Right atrium auricular region (tissue), 2 donors: ENCODE results near the gene KCNC3. TPM values are rescaled to one million over a fixed set of nuclear protein-coding genes. Genes with fewer than 3 reads are reported as not detected.

Experiments
- DNase-seq: peaks from one replicate; pipeline ENCODE4 v3.0.0-alpha.2; 2019; ENCODE audit warnings: low spot score
- H3K27ac ChIP-seq, 2 donors: fragments of 200-600 bp; sonication (generic); 1 replicate in 1 of 2; 2 replicates in 1 of 2; pipeline ENCODE4 v1.5.1; 2016 to 2019
- H3K27me3 ChIP-seq, 2 donors: fragments of 200-600 bp; sonication (generic); one replicate each; pipeline versions ENCODE4 v1.5.1 to v1.6.0; 2017 to 2019
- H3K36me3 ChIP-seq: fragments of 200-600 bp; sonication (generic); one replicate; pipeline ENCODE4 v1.5.1; 2016
- H3K4me1 ChIP-seq, 2 donors: fragments of 200-600 bp; sonication (generic); one replicate each; pipeline versions ENCODE4 v1.5.1 to v1.6.0; 2017 to 2019
- H3K4me3 ChIP-seq, 2 donors: fragments of 200-600 bp; sonication (generic); 1 replicate in 1 of 2; 2 replicates in 1 of 2; pipeline ENCODE4 v1.5.1; 2017 to 2019; ENCODE audit warnings: mild to moderate bottlenecking in 1 of 2, moderate library complexity in 1 of 2
- H3K9me3 ChIP-seq, 2 donors: fragments of 200-600 bp; sonication (generic); one replicate each; pipeline ENCODE4 v1.5.1; 2019
- total RNA-seq, 2 donors: library from RNA; depleted of rRNA; stranded (reverse); fragments of >200 nt; gene quantifications; one replicate each; pipeline ENCODE4 v1.1.0, GENCODE V29; 2016
- TF ChIP-seq, protein P1 (sequence below), 2 donors: fragments of 200-600 bp; sonication (generic); IDR thresholded peaks; one replicate each; pipeline ENCODE4 v1.5.1; 2019; ENCODE audit warnings: antibody characterized with exemption in 2 of 2

Gene KCNC3
- total RNA-seq, 2 donors from 2014 or later = 1.4 to 2.0 TPM

DNA sequence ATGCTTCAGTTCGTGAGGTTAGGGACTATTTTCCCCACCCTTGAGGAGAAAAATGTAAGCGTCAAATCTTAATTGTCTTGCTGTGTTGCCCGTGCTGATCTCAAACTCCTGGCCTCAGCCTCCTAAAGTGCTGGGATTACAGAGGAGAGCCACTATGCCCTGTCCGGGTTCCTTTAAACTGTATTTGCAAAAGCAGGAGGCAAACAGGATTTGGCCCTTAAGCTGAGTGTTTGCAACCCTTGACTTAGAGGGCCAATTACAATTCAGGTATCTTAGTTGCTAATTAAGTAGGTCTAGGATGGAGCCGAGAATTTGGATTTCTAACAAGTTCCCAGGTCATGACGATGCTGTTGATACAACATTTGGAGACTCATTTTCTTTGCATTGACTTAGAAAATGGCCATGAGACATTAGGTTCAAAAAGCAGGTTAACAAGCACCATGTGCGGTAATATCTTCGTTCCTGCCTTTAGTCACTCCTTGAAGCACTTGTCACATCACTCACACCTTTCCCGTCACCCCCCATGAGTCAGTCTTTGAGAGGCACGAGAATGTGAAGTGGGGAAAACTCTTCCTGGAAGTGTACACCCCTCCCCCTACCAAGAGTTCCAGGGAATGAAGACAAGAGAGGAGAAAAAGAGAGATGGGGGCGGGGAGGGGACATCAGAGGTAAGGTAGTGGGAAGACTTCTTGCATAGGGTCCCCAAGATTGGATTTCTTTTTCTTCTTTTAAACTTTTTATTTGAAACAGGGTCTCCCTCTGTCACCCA, 33.7 kb upstream of the KCNC3 start:
- no peaks in the 10 kb centered on the region for H3K27me3 ChIP-seq

DNA sequence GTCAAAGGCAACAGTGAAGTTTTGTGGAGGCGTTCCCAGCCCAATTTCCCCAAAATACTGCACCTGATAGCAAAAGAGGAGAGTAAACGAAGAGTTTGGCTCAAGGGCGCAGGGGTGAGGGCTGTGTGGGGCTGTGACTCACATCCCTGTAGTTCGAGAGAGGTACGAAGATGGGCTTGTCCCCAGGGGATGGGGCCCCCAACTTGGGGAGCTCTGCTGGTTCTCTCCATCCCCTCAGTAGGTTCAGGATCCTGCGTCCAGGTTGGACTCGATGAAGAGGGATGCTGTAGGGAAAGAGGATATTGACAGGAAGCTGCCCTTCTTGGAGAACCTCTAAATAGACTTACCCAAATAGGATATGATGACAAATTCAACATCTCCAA, 32.8 kb upstream of the KCNC3 start:
- TF ChIP-seq, protein P1, sequence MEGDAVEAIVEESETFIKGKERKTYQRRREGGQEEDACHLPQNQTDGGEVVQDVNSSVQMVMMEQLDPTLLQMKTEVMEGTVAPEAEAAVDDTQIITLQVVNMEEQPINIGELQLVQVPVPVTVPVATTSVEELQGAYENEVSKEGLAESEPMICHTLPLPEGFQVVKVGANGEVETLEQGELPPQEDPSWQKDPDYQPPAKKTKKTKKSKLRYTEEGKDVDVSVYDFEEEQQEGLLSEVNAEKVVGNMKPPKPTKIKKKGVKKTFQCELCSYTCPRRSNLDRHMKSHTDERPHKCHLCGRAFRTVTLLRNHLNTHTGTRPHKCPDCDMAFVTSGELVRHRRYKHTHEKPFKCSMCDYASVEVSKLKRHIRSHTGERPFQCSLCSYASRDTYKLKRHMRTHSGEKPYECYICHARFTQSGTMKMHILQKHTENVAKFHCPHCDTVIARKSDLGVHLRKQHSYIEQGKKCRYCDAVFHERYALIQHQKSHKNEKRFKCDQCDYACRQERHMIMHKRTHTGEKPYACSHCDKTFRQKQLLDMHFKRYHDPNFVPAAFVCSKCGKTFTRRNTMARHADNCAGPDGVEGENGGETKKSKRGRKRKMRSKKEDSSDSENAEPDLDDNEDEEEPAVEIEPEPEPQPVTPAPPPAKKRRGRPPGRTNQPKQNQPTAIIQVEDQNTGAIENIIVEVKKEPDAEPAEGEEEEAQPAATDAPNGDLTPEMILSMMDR (IDR thresholded peaks at IDR 0.05) = no peak
- Histone ChIP-seq H3K9me3 (no peaks in the 10 kb centered on the region), H3K27me3 (no peaks in the 10 kb centered on the region), H3K4me3 (no peak overlapping the region), H3K4me1 (peaks cover 0 to 8% of the 10 kb centered on the region in 2 donors), H3K36me3 (no peaks in the 10 kb centered on the region), H3K27ac (no peak overlapping the region)
- DNase-seq = no peak

More for the DNA sequence above, 33.7 kb upstream of the KCNC3 start:
- Histone ChIP-seq H3K4me3 (no peak overlapping the region), H3K9me3 (no peaks in the 10 kb centered on the region), H3K27ac (no peak overlapping the region), H3K4me1 (peaks cover 0 to 8% of the 10 kb centered on the region in 2 donors), H3K36me3 (no peaks in the 10 kb centered on the region)
- TF ChIP-seq, protein P1 (IDR thresholded peaks at IDR 0.05) = no peak
- DNase-seq = no peak

DNA sequence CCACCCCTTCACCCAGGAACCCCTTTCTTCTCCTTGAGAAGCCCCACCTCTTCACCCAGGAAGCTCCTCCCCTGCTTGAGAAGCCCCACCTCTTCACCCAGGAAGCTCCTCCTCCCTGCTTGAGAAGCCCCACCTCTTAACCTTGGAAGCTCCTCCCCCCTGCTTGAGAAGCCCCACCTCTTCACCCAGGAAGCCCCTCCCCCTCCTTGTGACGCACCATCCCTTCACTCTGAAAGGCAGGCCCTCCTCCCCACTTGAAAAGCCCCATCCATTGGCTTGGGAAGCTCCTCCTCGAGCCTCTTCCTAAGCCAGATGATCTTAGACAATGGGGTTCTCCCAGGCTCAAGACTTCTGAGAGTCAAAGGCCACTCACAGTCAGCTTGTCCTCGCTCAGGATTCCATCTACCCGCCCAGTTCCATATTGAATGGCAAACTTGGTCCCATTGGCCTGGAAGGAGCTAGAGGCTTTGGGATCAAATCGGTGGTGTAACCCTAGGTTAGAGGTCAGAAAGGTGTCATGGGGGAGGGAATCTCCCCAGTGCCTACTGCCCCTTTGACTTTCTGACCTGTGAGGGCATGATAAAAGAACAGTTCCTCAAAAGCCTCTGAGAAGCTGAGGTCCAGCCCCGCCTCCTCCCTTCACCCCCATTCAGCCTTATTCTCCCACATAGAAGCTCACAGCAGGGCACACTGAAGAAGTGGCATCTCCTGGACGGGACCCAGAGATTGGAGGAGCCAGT, 32.3 kb upstream of the KCNC3 start:
- no peak for DNase-seq
- Histone ChIP-seq H3K36me3 (no peaks in the 10 kb centered on the region), H3K27me3 (no peaks in the 10 kb centered on the region), H3K4me1 (peaks cover 0 to 8% of the 10 kb centered on the region in 2 donors), H3K27ac (no peak overlapping the region), H3K4me3 (no peak overlapping the region), H3K9me3 (no peaks in the 10 kb centered on the region)
- TF ChIP-seq, protein P1 (IDR thresholded peaks at IDR 0.05) = no peak

DNA sequence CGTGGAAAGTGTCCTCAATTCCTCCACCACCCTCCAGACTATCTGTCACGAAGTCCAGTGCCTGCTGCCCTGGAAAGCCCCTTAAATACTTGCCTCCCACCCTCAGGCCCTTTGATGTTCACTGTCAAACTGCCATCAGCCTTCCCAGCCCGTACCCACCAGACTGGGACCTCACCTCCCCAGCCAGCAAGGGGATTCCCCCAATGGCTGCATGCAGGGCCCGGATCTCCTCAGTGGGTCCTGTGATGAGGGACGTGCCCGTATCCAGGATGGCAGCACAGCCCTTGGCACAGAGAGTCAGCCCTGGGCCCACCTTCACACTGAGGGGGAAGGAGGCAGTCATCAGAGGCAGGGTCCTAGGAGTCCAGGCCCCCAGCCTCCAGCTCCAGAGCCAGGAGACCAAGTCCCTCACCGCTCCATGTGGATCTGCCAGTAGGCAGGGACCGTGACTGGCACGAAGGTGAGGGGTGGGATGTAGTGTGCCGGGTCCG, 30.2 kb upstream of the KCNC3 start:
- no peaks in the 10 kb centered on the region for H3K9me3 ChIP-seq
- H3K27me3 ChIP-seq = no peaks in the 10 kb centered on the region
- no peaks in the 10 kb centered on the region for H3K36me3 ChIP-seq
- H3K4me3 ChIP-seq = no peak overlapping the region
- peaks cover 0 to 8% of the 10 kb centered on the region in 2 donors for H3K4me1 ChIP-seq
- H3K27ac ChIP-seq = no peak overlapping the region
- DNase-seq = no peak
- TF ChIP-seq, protein P1 (IDR thresholded peaks at IDR 0.05) = no peak

DNA sequence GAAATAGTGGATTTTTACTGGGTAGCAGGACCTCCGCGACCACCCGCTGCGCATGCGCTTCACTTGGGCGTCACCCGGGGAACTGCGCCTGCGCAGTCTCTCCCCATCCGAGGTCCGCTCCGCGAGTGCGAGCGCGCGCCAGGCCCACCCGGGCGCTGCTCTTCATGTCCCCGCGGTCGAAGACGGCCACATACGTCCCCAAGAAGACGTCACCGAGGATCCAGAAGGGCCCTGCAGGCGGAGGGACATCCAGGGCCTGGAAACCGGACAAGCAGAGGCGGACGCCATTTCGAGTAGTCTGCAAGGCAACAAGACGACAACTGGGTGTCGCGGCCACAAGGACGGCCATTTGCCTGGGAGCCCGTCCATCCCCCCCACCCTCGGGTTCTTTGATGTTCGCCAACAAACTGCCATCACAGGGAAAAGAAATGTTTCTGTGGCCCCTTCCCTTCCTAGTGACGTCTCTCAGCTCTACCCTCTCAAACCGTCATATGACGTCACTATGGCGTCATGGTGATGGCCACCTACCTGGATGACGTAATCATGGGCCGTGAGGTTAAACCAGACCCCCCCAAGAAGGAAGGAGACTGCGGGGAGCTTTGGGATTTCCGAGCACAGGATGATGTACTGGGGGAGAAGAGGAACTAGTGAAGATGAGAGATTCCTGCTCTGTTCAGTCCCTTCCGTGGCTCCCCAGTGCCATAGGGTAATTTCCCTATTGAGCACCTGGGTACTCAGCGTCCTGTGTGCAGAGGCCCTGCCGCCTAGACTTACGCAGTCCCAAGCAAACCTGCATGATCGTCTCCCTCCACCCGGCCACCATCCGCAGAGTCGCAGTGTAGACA, 29.5 kb upstream of the KCNC3 start:
- TF ChIP-seq, protein P1 (IDR thresholded peaks at IDR 0.05) = no peak
- H3K36me3 ChIP-seq = no peaks in the 10 kb centered on the region
- peak overlapping the region; percentile 28 to 52 for H3K4me3 ChIP-seq
- no peaks in the 10 kb centered on the region for H3K27me3 ChIP-seq
- H3K4me1 ChIP-seq = peaks cover 0 to 8% of the 10 kb centered on the region in 2 donors
- no peaks in the 10 kb centered on the region for H3K9me3 ChIP-seq
- no peak for DNase-seq
- peak overlapping the region; percentile 86 to 89 for H3K27ac ChIP-seq
